ENCODE results near the gene CAB39. TPM values are rescaled to one million over a fixed set of nuclear protein-coding genes. Genes with fewer than 3 reads are reported as not detected.

The CAB39 gene
- total RNA-seq, 1 donor from 2014 or later, result 68.6 TPM

DNA sequence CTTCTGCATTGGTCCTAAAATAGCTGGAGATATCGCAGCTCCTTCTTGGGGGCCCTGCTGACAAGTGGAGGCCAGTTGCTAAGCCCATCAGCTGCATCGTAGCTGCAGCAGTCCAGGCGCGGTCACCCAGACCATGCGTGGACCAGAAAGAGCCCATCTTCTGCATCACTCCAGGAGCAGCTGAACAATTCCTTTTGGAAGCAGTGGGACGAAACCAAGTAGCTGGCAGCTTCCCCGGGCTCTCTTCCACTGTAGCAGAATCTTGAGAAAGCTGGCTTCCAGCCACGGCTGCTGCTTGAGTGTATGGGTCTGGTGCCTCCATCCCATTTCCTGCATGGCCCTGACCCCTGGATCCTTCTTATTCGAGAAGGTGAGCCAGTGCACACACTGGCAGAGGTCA lies 22.2 kb upstream of the CAB39 start:
- H3K36me3 Mint-ChIP-seq (ENCODE audit: low read depth), result no peaks in the 10 kb centered on the region
- POLR2A ChIA-PET, result no interaction called here
- H3K27ac Mint-ChIP-seq, result no peak overlapping the region
- no peak overlapping the region for H3K4me3 Mint-ChIP-seq
- ATAC-seq (ENCODE audit: low read depth) (no peak), DNase-seq (no peak)
- intact Hi-C loops (cut with micrococcal nuclease), result no loop called here
- H3K4me1 Mint-ChIP-seq, result no peaks in the 10 kb centered on the region
- TF ChIP-seq, protein P1, sequence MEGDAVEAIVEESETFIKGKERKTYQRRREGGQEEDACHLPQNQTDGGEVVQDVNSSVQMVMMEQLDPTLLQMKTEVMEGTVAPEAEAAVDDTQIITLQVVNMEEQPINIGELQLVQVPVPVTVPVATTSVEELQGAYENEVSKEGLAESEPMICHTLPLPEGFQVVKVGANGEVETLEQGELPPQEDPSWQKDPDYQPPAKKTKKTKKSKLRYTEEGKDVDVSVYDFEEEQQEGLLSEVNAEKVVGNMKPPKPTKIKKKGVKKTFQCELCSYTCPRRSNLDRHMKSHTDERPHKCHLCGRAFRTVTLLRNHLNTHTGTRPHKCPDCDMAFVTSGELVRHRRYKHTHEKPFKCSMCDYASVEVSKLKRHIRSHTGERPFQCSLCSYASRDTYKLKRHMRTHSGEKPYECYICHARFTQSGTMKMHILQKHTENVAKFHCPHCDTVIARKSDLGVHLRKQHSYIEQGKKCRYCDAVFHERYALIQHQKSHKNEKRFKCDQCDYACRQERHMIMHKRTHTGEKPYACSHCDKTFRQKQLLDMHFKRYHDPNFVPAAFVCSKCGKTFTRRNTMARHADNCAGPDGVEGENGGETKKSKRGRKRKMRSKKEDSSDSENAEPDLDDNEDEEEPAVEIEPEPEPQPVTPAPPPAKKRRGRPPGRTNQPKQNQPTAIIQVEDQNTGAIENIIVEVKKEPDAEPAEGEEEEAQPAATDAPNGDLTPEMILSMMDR (IDR thresholded peaks at IDR 0.05), result no peak
- CTCF ChIA-PET, result no interaction called here
- H3K27me3 Mint-ChIP-seq, result no peaks in the 10 kb centered on the region
- H3K9me3 Mint-ChIP-seq, result no peaks in the 10 kb centered on the region

DNA sequence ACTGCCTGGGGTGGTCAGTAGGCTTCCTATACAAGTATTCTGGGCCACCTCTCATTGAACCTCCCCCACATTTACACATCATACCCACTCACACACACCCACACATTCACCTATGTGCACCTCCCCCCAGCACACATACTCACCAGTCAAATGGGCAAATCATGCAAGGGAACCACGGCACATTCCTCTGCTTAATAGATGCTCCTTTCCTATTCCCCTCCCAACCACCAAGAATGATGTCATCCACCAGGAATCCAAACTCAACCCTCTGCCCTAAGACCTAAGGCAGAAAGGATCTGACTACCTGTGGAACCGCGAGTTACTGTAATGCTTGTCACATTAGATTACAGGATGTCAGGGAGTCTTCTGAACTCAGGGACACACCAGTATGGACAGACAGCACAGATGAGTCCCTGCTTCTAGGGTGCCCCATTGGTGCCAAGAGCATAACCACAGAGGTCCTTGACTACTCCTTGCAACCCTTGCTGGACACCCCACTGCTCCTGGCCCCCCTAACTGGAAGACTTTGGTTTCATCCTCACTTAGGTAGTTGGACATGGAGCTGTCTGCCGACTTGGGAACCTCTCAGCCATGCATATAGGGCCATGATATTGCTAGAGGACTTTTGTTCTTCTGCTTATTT lies 21.5 kb upstream of the CAB39 start:
- Mint-ChIP-seq H3K9me3 (no peaks in the 10 kb centered on the region), H3K4me3 (no peak overlapping the region), H3K27ac (no peak overlapping the region), H3K4me1 (no peaks in the 10 kb centered on the region), H3K36me3 (ENCODE audit: low read depth) (no peaks in the 10 kb centered on the region), H3K27me3 (no peaks in the 10 kb centered on the region)
- POLR2A ChIA-PET, result no interaction called here
- no peak for DNase-seq
- CTCF ChIA-PET, result no interaction called here
- no peak for ATAC-seq (ENCODE audit: low read depth)
- TF ChIP-seq, protein P1 (IDR thresholded peaks at IDR 0.05), result no peak
- intact Hi-C loops (cut with micrococcal nuclease), result no loop called here

DNA sequence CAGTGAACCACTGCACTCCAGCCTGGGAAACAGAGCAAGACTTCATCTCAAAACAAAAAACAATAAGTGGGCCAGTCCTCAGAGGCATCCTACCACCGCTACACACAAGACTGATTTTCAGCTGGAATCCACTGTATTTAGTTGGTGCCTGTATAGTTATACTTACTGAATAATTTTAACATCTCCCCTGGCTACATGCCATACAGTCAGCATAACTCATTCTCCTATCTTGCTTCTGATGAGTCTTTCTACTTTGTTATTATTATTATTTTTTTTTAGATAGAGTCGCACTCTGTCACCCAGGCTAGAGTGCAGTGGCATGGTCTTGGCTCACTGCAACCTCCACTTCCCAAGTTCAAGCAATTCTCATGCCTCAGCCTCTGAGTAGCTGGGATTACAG lies 19.9 kb upstream of the CAB39 start:
- CTCF ChIA-PET, result no interaction called here
- no peaks in the 10 kb centered on the region for H3K27me3 Mint-ChIP-seq
- intact Hi-C loops (cut with micrococcal nuclease), result no loop called here
- no peaks in the 10 kb centered on the region for H3K36me3 Mint-ChIP-seq (ENCODE audit: low read depth)
- H3K9me3 Mint-ChIP-seq, result no peaks in the 10 kb centered on the region
- H3K4me1 Mint-ChIP-seq, result no peaks in the 10 kb centered on the region
- DNase-seq, result no peak
- H3K27ac Mint-ChIP-seq, result no peak overlapping the region
- H3K4me3 Mint-ChIP-seq, result no peak overlapping the region
- POLR2A ChIA-PET, result no interaction called here
- TF ChIP-seq, protein P1 (IDR thresholded peaks at IDR 0.05), result no peak
- ATAC-seq (ENCODE audit: low read depth), result no peak

DNA sequence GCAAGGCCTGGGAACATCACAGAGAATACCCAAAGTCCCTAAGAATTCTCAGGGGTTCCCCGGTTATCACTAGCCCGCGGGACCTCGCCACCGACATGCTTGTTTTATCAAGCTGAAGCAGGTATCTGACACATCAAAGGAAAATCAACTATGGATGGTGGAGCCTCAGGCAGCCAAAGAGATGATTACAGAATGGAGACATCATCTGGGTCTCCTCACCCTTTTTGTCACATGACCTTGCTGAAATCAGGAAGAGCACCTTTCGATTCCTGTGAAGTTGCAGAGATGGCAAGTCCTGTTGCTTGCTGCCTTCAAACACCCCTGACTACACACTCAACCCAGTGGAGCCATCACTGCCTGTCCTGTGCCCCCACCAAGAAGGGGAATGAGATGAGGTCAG lies 19.2 kb upstream of the CAB39 start:
- DNase-seq, result no peak
- Mint-ChIP-seq H3K4me3 (no peak overlapping the region), H3K4me1 (no peaks in the 10 kb centered on the region), H3K27me3 (no peaks in the 10 kb centered on the region), H3K36me3 (ENCODE audit: low read depth) (no peaks in the 10 kb centered on the region), H3K9me3 (no peaks in the 10 kb centered on the region), H3K27ac (no peak overlapping the region)
- ATAC-seq (ENCODE audit: low read depth), result no peak
- intact Hi-C loops (cut with micrococcal nuclease), result no loop called here
- ChIA-PET POLR2A (no interaction called here), CTCF (no interaction called here)
- TF ChIP-seq, protein P1 (IDR thresholded peaks at IDR 0.05), result no peak

DNA sequence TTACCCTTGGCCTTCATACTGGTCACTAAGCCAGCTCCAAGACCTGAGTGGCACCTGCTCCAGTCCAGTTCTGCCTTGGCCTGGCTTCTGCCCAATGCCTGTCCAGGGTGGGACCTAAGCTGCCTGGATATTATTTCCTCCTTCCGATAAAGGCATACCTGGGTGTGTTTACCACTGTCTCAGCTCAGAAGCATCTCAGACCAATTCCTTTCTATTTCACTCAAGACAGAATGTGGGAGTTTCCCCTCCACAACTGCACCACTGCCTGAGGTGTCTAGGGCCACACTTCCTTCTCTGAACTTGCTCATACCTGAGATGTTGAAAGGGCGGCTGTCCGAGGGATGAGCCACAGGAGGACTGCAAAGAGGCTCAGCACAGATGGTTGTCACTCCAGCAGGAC lies 18.4 kb upstream of the CAB39 start:
- Mint-ChIP-seq H3K27ac (no peak overlapping the region), H3K27me3 (no peaks in the 10 kb centered on the region), H3K4me1 (no peaks in the 10 kb centered on the region), H3K9me3 (no peaks in the 10 kb centered on the region), H3K4me3 (no peak overlapping the region), H3K36me3 (ENCODE audit: low read depth) (no peaks in the 10 kb centered on the region)
- POLR2A ChIA-PET, result no interaction called here
- DNase-seq (no peak), ATAC-seq (ENCODE audit: low read depth) (no peak)
- TF ChIP-seq, protein P1 (IDR thresholded peaks at IDR 0.05), result no peak
- CTCF ChIA-PET, result no interaction called here
- intact Hi-C loops (cut with micrococcal nuclease), result no loop called here

All from activated B cell treated with CpG ODN at 0.5 μM for 24 hours (primary cell).